A549 (cell line): ENCODE data around the gene ZGLP1. TPM values are rescaled to one million over a fixed set of nuclear protein-coding genes. Genes with fewer than 3 reads are reported as not detected.

ENCODE experiments used
- ATAC-seq, 2 experiments: fragments of 200-7000 bp in 1 of 2; fragments of >200 bp in 1 of 2; cut with Nextera tagmentation in 1 of 2; cut with Tn5 transposase in 1 of 2; 3 replicates each; pipeline versions ENCODE4 v1.8.0 to v1.9.1; 2018 to 2020; ENCODE audit warnings: mild to moderate bottlenecking in 1 of 2, moderate library complexity in 1 of 2
- CTCF ChIA-PET: fragments of 300-600 bp; sonication (Branson Sonifier 250); formaldehyde crosslinking; extraction: SDS; loops from one replicate; lab custom pipeline; 2021; ENCODE audit warnings: antibody characterized with exemption, inconsistent platforms; lab: Yijun Ruan, JAX
- POLR2A ChIA-PET: fragments of 350-600 bp; formaldehyde crosslinking; extraction: SDS; loops from one replicate; lab custom pipeline; 2021; ENCODE audit warnings: antibody characterized with exemption, inconsistent platforms; lab: Yijun Ruan, JAX
- DNase-seq, 2 experiments: peaks; one replicate each; pipeline versions ENCODE4 v3.0.0 to v3.0.0-alpha.2; 2011 to 2016; ENCODE audit warnings: low read depth in 1 of 2, low spot score in 1 of 2
- FAIRE-seq: peaks from 2 replicates; lab custom pipeline; 2011; peaks lifted over from hg19 to GRCh38; lab: Jason Lieb, UNC
- H3K27ac ChIP-seq, 2 experiments: fragments of >200 bp; sonication (Bioruptor Twin); formaldehyde crosslinking; 3 replicates each; pipeline ENCODE4 v1.5.1; 2016 to 2017
- H3K4me1 ChIP-seq: fragments of >200 bp; sonication (Bioruptor Twin); formaldehyde crosslinking; 3 replicates; pipeline ENCODE4 v1.6.1; 2016
- H3K4me2 ChIP-seq: fragments of >200 bp; sonication (Bioruptor Twin); formaldehyde crosslinking; 3 replicates; pipeline ENCODE4 v1.6.1; 2016
- H3K4me3 ChIP-seq: fragments of >200 bp; sonication (Bioruptor Twin); formaldehyde crosslinking; 3 replicates; pipeline ENCODE4 v1.5.1; 2016
- H3K9me3 ChIP-seq: fragments of >200 bp; sonication (Bioruptor Twin); formaldehyde crosslinking; 3 replicates; pipeline ENCODE4 v1.6.1; 2016
- ATOH8 ChIP-seq: fragments of 250-450 bp; sonication (Bioruptor Pico); IDR thresholded peaks from 2 replicates; pipeline ENCODE4 v1.5.0; 2020; ENCODE audit warnings: low read depth, mild to moderate bottlenecking, moderate library complexity
- EHMT2 ChIP-seq: fragments of 200-600 bp; sonication (generic); IDR thresholded peaks from 2 replicates; pipeline ENCODE4 v1.6.1; 2016; ENCODE audit warnings: antibody characterized with exemption, low read depth, mild to moderate bottlenecking, moderate library complexity
- EP300 ChIP-seq, 2 experiments: fragments of >200 bp; sonication (Bioruptor Twin); formaldehyde crosslinking; IDR thresholded peaks; 2 replicates in 1 of 2; 3 replicates in 1 of 2; pipeline ENCODE4 v1.6.1; 2016 to 2017
- FOXS1 ChIP-seq: fragments of 250-450 bp; sonication (Bioruptor Pico); IDR thresholded peaks from 2 replicates; pipeline ENCODE4 v1.5.0; 2020; ENCODE audit warnings: mild to moderate bottlenecking, moderate library complexity
- HEYL ChIP-seq: fragments of 250-450 bp; sonication (Bioruptor Pico); IDR thresholded peaks from 2 replicates; pipeline ENCODE4 v1.8.0; 2021; ENCODE audit warnings: mild to moderate bottlenecking, moderate library complexity
- HOXA7 ChIP-seq: fragments of 250-450 bp; sonication (Bioruptor Pico); IDR thresholded peaks from 2 replicates; pipeline ENCODE4 v1.5.0; 2020; ENCODE audit warnings: mild to moderate bottlenecking, moderate library complexity
- JUN ChIP-seq, 2 experiments: fragments of >200 bp; sonication (Bioruptor Twin); formaldehyde crosslinking; IDR thresholded peaks; 2 replicates in 1 of 2; 3 replicates in 1 of 2; pipeline ENCODE4 v1.6.1; 2016 to 2017
- KDM1A ChIP-seq: fragments of 200-600 bp; sonication (generic); IDR thresholded peaks from 2 replicates; pipeline ENCODE4 v1.6.1; 2016; ENCODE audit warnings: low read depth, mild to moderate bottlenecking
- MAFK ChIP-seq: fragments of 450-650 bp; IDR thresholded peaks from 2 replicates; pipeline ENCODE4 v1.6.1; 2014; ENCODE audit not compliant: partially characterized antibody
- NPAS2 ChIP-seq: fragments of 250-450 bp; sonication (Bioruptor Pico); IDR thresholded peaks from 2 replicates; pipeline ENCODE4 v1.8.0; 2022; ENCODE audit warnings: mild to moderate bottlenecking, moderate library complexity, borderline replicate concordance
- POLR2A ChIP-seq: IDR thresholded peaks from 2 replicates; pipeline ENCODE4 v1.6.1; 2012; ENCODE audit warnings: mild to moderate bottlenecking, low read length
- POLR2AphosphoS2 ChIP-seq: conservative IDR thresholded peaks from 2 replicates; pipeline ENCODE4 v1.6.1; 2012; ENCODE audit warnings: low read length, improper control_type of control experiment, inconsistent platforms
- USF2 ChIP-seq: fragments of 450-650 bp; IDR thresholded peaks from 2 replicates; pipeline ENCODE4 v1.6.1; 2014; ENCODE audit warnings: antibody characterized with exemption
- ZFP36 ChIP-seq: fragments of 450-650 bp; IDR thresholded peaks from 2 replicates; pipeline ENCODE4 v1.6.1; 2014; ENCODE audit warnings: borderline replicate concordance; ENCODE audit not compliant: partially characterized antibody
- WGBS: methylation state at CpG from one replicate; pipeline ENCODE4 v1.1.6; 2017; ENCODE audit errors: missing lambda C conversion rate; 5-methylcytosine and 5-hydroxymethylcytosine counted together
- polyA plus RNA-seq, 4 experiments: library from polyadenylated mRNA; depleted of rRNA in 3 of 4; stranded (reverse); fragments of >200 nt; fragmentation: RNase III in 1 of 4; extraction: RNeasy Plus Mini Kit Qiagen cat#74134 plus additional on column Dnase treatment in 1 of 4; gene quantifications; 2 replicates in 3 of 4; 3 replicates in 1 of 4; pipeline ENCODE4 v1.2.3, GENCODE V29; 2011 to 2017

Gene ZGLP1
- polyA plus RNA-seq, 2 of the 4 experiments (the other 2 are of a cell fraction), result 0.84 to 1.9 TPM

GRCh38 chr19:10278935-10279334, 30.7 kb downstream of the ZGLP1 start:
- POLR2A ChIA-PET, result interaction anchor here (0.6 kb wide), 1 partner anchor 52 kb away, joined by 5 read pairs; no protein-coding TSS in a partner anchor
- no peak for TF ChIP-seq FOXS1 (CRISPR knock-in tag)
- no peak for TF ChIP-seq POLR2A
- no peak for TF ChIP-seq POLR2AphosphoS2
- no peak for TF ChIP-seq EP300 (IDR thresholded peaks at IDR 0.05)
- TF ChIP-seq USF2, result no peak
- TF ChIP-seq, all 56 proteins: peak for 0
- H3K4me3 ChIP-seq, result no peak overlapping the region
- DNase-seq (no peak), FAIRE-seq (no peak), ATAC-seq (no peak)
- no peak overlapping the region for H3K4me2 ChIP-seq
- WGBS, result 88% methylated on average over 1 of the region's 1 CpG
- H3K27ac ChIP-seq, result no peak overlapping the region
- no peaks in the 10 kb centered on the region for H3K9me3 ChIP-seq
- CTCF ChIA-PET, result interaction anchor here (1.3 to 5.0 kb wide), 4 partner anchors 12 to 112 kb away, joined by 5 to 16 read pairs (median 6); no protein-coding TSS in a partner anchor
- H3K4me1 ChIP-seq, result peaks cover 8% of the 10 kb centered on the region; the same call in 1 of the 3 replicates

- DNase-seq, result no peak
- H3K9me3 ChIP-seq, result no peaks in the 10 kb centered on the region
- H3K4me2 ChIP-seq, result no peak overlapping the region
- H3K27ac ChIP-seq, result no peak overlapping the region
- ChIA-PET CTCF (interaction anchor here (0.8 to 5.0 kb wide), 7 partner anchors 9 to 113 kb away, joined by 3 to 16 read pairs (median 5); partner anchors contain the start of gene ZGLP1), POLR2A (interaction anchor here (1.1 kb wide), 1 partner anchor 9 kb away, joined by 3 read pairs; no protein-coding TSS in a partner anchor)
- no peak overlapping the region for H3K4me3 ChIP-seq
- no peak for ATAC-seq
- peaks cover under 1% of the 10 kb centered on the region; the same call in 1 of the 3 replicates for H3K4me1 ChIP-seq
- TF ChIP-seq JUN (IDR thresholded peaks at IDR 0.05), result no peak
- no peak for TF ChIP-seq MAFK
- TF ChIP-seq POLR2AphosphoS2, result no peak
- TF ChIP-seq ATOH8 (CRISPR knock-in tag), result no peak
- TF ChIP-seq ZFP36, result no peak
- TF ChIP-seq HEYL (CRISPR knock-in tag), result no peak
- no peak for FAIRE-seq
- 81% methylated on average over 9 of the region's 9 CpGs for WGBS
These were observed 31.6 kb downstream of the ZGLP1 start for GRCh38 chr19:10277795-10278589.

GRCh38 chr19:10274589-10274988, 35.0 kb downstream of the ZGLP1 start:
- ATAC-seq (no peak), DNase-seq (no peak), FAIRE-seq (no peak)
- Histone ChIP-seq H3K4me3 (no peak overlapping the region), H3K4me2 (no peak overlapping the region), H3K4me1 (peaks cover 12% of the 10 kb centered on the region), H3K9me3 (no peaks in the 10 kb centered on the region), H3K27ac (no peak overlapping the region)
- ChIA-PET POLR2A (no interaction called here), CTCF (interaction anchor here (1.2 to 1.7 kb wide), 3 partner anchors 16 to 142 kb away, joined by 3 to 7 read pairs (median 3); no protein-coding TSS in a partner anchor)
- TF ChIP-seq EHMT2 (no peak), NPAS2 (CRISPR knock-in tag) (no peak), ATOH8 (CRISPR knock-in tag) (no peak), JUN (IDR thresholded peaks at IDR 0.05) (no peak), HOXA7 (CRISPR knock-in tag) (no peak), MAFK (no peak), POLR2A (no peak), KDM1A (no peak)
- WGBS, result 75% methylated on average over 8 of the region's 10 CpGs
